HG03460 (cell line): ENCODE data around the gene TPK1.
"Not testable (repeated sequence)": the region's sequence is repeated elsewhere in the genome, so short reads cannot be mapped to it uniquely, and the experiment has no call there.

Source experiments
- ATAC-seq: cut with Tn5 transposase; IDR thresholded peaks from one replicate; pipeline ENCODE4 v1.9.1; 2021; ENCODE audit not compliant: unreplicated experiment

Gene TPK1

DNA sequence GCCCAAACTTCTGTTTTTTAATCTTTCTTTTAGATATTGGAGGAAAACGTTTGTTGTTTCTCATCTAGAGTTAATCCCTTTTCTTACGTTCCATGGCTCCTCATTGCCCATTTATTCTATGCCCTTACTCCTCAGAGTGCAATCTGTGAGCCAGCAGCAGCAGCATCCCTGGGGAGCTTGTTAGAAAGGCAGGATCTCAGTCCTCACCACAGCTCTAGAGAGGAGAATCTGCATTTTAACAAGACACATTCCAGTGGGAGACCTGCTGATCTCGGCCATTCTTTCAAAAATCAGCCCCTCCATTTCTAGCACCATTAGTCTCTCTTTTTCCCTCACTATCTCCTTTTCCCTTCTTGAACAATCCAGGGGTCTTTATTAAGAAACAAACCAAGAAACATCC, 348.0 kb downstream of the TPK1 start:
- no peak for ATAC-seq

DNA sequence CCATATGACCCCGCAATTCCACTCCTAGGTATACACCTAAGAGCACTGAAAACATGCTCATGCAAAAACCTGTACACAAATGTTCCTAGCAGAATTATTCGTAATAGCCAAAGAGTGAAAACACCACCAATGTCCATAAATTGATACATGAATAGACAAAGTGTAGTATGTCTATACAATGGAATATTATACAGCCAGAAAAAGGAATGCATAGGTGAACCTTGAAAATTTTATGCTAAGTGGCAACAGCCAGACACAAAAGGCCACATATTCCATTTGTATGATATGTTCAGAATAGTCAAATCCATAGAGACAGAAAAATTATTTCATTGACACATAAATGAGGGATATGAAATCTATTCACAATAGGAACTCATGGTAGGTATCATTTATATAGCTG, 351.4 kb downstream of the TPK1 start:
- no peak for ATAC-seq

GRCh38 chr7:144483189-144483588, 352.7 kb downstream of the TPK1 start:
- no peak for ATAC-seq

DNA sequence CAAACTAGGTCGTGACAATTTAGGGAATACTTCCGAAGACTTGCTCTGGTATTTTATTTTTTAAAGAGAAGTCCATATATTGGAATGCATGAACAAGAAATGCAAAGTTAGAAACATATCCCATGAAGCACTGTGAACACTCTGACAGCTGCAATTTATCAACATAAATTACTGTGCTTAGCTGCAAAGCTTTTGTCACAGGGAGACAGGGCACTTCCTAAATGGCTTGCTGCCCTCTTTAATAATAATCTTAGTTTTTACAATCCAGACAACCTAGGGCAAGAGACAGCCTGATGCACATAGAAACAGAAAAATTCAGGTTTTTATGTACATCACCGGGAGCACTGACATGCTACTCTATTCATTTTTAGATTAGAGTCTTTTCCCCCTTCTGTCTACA, 354.0 kb downstream of the TPK1 start:
- ATAC-seq: no peak

GRCh38 chr7:144477348-144477747, 358.5 kb downstream of the TPK1 start:
- no peak for ATAC-seq

DNA sequence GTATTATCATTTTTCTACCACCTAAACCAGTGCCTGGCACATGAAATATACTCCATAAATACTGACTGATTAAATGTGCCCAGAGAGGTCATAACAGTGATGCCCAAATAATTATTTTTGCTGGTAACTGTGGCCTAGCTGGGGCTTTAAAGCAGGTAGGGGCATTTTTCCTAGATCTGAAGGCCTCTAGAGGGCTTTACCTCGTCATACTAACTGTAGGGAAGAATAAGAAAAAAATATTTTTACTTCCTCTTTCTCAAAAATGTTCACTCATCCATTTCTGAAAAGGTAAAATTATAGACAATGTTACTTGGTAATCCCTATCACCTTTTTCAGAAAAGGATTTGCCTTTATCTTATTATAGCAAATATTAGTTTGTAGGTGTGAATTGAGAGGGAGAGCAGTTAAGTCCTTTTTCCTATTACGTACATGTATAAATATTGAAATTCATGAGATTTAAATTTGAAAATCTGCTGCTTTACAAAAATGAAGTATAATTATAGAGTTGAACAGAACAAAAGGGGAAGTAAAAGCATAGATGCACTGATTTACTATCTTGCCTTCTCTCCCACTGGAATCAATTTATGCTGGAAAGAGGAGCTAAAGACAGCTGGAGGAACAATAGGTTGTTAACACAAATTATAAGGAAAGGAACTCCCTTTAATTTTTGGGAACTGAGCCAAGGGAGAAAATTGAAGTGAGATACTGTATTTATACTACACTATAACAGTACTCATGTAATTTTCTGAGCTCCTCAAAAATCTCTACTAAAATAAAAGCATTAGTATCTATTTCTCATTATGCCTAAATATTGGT, 360.8 kb downstream of the TPK1 start:
- no peak for ATAC-seq

- no peak for ATAC-seq
Observed at GRCh38 chr7:144474363-144474762, 361.5 kb downstream of the TPK1 start.

GRCh38 chr7:144473908-144474307, 361.9 kb downstream of the TPK1 start:
- ATAC-seq: no peak

- ATAC-seq: no peak
Observed at GRCh38 chr7:144470078-144470477, 365.8 kb downstream of the TPK1 start.

GRCh38 chr7:144468990-144469732, 366.7 kb downstream of the TPK1 start:
- no peak for ATAC-seq

- no peak for ATAC-seq
Observed at GRCh38 chr7:144459635-144460034, 376.2 kb downstream of the TPK1 start.

DNA sequence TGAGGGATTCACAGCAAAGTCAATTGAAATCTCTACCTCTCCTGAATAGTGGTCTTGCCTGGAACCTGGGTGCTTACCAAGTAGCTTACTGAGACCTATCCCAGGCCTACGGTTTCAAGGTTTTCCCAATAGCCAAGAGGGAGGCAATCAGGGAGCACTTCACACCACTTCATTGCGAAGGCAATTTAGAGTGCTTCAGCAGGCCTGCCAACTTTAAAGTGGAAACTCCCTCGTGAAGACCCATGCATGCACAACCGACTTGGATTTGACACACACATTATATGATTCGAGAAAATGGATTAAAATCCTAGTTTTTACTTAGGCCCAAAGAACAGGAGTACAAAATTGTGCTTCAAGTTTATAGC, 380.8 kb downstream of the TPK1 start:
- no peak for ATAC-seq

- ATAC-seq: no peak
Observed at GRCh38 chr7:144454256-144455039, 381.4 kb downstream of the TPK1 start.

GRCh38 chr7:144452064-144452463, 383.8 kb downstream of the TPK1 start:
- peak; percentile 58 for ATAC-seq

DNA sequence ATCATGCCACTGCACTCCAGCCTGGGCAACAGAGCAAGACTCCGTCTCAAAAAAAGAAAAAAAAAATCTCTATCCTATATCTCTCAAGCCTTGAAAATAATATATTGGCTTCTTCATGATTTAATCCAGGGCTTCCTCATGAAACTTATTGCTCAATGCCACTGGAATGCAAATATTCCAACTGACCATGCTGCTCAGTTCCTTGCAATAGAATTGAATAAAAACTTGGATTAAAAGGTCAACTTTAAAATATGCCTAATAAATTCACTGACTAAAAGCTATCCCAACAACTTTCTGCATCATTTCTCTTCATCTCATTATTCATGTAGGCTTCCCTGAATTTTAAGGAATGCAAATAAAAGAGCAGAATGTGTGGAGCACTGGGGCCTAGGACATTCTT, 390.3 kb downstream of the TPK1 start:
- ATAC-seq: no peak

- ATAC-seq: no peak
Observed at GRCh38 chr7:144439717-144440205, 396.1 kb downstream of the TPK1 start.

- no peak for ATAC-seq
Observed at GRCh38 chr7:144438759-144439158, 397.1 kb downstream of the TPK1 start.

GRCh38 chr7:144437370-144438191, 398.3 kb downstream of the TPK1 start:
- ATAC-seq: peak; percentile 72

DNA sequence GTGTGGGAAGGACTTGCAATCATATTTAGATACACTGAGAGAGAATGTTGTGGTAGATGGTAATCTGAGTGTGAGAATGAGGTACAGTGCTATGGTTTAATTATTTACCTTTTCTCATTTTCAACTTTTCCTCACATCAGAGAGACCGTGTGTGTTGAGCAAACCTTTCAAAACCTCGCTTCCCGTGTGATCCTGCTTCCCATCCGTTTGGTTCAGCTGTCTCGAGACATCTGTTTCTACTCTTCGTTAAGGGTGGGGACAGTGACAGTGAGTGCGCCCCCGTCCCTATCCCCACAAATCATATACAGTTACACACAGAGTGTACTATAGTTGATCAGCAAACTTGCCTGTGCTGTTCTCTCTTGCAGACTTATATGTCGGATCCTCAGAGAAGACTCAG, 399.4 kb downstream of the TPK1 start:
- ATAC-seq: no peak

- no peak for ATAC-seq
Observed at GRCh38 chr7:144428431-144428830, 407.4 kb downstream of the TPK1 start.

- not testable (repeated sequence) for ATAC-seq
Observed at GRCh38 chr7:144427539-144427938, 408.3 kb downstream of the TPK1 start.
